Osteocyte (in vitro differentiated cells): ENCODE data around the gene MMADHC. TPM values are rescaled to one million over a fixed set of nuclear protein-coding genes. Genes with fewer than 3 reads are reported as not detected.

ENCODE experiments used
- DNase-seq: peaks from one replicate; pipeline ENCODE4 v3.0.0; 2021; ENCODE audit warnings: mixed read lengths; ENCODE audit not compliant: unreplicated experiment; ENCODE audit errors: extremely low spot score
- H3K27ac Mint-ChIP-seq: one replicate; pipeline ENCODE4 v1.8.0; 2021; ENCODE audit warnings: mild to moderate bottlenecking, mixed read lengths; ENCODE audit not compliant: unreplicated experiment
- H3K27me3 Mint-ChIP-seq: one replicate; pipeline ENCODE4 v1.8.0; 2021; ENCODE audit warnings: mixed read lengths; ENCODE audit not compliant: unreplicated experiment
- H3K36me3 Mint-ChIP-seq: one replicate; pipeline ENCODE4 v1.8.0; 2021; ENCODE audit warnings: mixed read lengths; ENCODE audit not compliant: unreplicated experiment
- H3K4me1 Mint-ChIP-seq: one replicate; pipeline ENCODE4 v1.8.0; 2021; ENCODE audit warnings: mixed read lengths; ENCODE audit not compliant: unreplicated experiment
- H3K4me3 Mint-ChIP-seq: one replicate; pipeline ENCODE4 v1.8.0; 2021; ENCODE audit warnings: mild to moderate bottlenecking, moderate library complexity, mixed read lengths; ENCODE audit not compliant: unreplicated experiment
- H3K9me3 Mint-ChIP-seq: one replicate; pipeline ENCODE4 v1.8.0; 2021; ENCODE audit warnings: mixed read lengths; ENCODE audit not compliant: unreplicated experiment
- total RNA-seq: library from RNA; stranded (reverse); gene quantifications from 2 replicates; pipeline ENCODE4 v1.2.1, GENCODE V29; 2021
- TF ChIP-seq, protein P1 (sequence below): fragments of 200-600 bp; sonication (generic); IDR thresholded peaks from 2 replicates; pipeline ENCODE4 v1.5.0; 2021; ENCODE audit warnings: antibody characterized with exemption, mild to moderate bottlenecking, moderate library complexity

The MMADHC gene
- total RNA-seq, 1 donor from 2014 or later, result 96.6 TPM

DNA sequence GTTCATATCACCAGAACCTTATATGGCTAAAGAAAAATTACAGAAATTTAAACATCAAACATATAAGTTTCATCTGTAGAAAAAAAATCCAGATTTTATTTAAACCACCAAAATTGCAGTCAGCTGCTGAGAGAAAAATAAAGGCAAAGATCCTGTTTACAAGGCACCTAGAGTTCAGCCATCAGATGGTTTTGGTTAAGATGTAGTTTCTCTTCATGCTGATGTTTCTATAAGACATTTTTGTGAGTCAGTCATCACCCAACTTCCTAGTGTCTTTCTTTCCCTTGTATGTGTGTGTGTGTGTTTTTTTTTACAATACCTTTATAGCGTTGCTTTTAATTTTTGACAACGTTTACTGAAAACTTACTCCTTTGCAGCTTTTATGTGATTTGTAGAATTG, 26.1 kb upstream of the MMADHC start:
- no peak for DNase-seq
- TF ChIP-seq, protein P1, sequence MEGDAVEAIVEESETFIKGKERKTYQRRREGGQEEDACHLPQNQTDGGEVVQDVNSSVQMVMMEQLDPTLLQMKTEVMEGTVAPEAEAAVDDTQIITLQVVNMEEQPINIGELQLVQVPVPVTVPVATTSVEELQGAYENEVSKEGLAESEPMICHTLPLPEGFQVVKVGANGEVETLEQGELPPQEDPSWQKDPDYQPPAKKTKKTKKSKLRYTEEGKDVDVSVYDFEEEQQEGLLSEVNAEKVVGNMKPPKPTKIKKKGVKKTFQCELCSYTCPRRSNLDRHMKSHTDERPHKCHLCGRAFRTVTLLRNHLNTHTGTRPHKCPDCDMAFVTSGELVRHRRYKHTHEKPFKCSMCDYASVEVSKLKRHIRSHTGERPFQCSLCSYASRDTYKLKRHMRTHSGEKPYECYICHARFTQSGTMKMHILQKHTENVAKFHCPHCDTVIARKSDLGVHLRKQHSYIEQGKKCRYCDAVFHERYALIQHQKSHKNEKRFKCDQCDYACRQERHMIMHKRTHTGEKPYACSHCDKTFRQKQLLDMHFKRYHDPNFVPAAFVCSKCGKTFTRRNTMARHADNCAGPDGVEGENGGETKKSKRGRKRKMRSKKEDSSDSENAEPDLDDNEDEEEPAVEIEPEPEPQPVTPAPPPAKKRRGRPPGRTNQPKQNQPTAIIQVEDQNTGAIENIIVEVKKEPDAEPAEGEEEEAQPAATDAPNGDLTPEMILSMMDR, result no peak
- Mint-ChIP-seq H3K4me1 (peaks cover 84% of the 10 kb centered on the region), H3K36me3 (no peaks in the 10 kb centered on the region), H3K27ac (peak overlapping the region; percentile 69), H3K4me3 (peak overlapping the region; percentile 51), H3K27me3 (no peaks in the 10 kb centered on the region), H3K9me3 (no peaks in the 10 kb centered on the region)

DNA sequence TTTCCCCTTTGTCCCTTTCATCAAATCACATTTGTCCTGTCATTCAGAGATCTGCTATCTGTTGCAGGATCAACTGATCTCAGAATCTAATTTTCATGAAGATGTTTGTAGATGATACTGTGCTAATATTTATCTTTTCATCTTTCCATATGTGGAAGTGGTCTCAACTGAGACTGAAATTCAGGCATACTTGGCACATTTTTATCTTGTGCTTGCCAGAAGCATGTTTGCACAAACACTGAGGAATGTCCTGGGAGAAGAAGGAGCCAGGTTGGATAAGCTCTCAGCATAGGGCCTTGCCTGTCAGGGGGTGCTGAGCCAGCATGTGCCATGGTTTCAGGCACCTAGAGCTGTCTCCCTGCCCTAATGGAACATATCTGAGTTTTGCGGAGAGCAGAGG, 24.5 kb upstream of the MMADHC start:
- Mint-ChIP-seq H3K27me3 (no peaks in the 10 kb centered on the region), H3K36me3 (peaks cover 3% of the 10 kb centered on the region), H3K9me3 (no peaks in the 10 kb centered on the region), H3K4me3 (peak overlapping the region; percentile 40), H3K4me1 (peaks cover 68% of the 10 kb centered on the region), H3K27ac (peak overlapping the region; percentile 90)
- TF ChIP-seq, protein P1, result no peak
- no peak for DNase-seq

DNA sequence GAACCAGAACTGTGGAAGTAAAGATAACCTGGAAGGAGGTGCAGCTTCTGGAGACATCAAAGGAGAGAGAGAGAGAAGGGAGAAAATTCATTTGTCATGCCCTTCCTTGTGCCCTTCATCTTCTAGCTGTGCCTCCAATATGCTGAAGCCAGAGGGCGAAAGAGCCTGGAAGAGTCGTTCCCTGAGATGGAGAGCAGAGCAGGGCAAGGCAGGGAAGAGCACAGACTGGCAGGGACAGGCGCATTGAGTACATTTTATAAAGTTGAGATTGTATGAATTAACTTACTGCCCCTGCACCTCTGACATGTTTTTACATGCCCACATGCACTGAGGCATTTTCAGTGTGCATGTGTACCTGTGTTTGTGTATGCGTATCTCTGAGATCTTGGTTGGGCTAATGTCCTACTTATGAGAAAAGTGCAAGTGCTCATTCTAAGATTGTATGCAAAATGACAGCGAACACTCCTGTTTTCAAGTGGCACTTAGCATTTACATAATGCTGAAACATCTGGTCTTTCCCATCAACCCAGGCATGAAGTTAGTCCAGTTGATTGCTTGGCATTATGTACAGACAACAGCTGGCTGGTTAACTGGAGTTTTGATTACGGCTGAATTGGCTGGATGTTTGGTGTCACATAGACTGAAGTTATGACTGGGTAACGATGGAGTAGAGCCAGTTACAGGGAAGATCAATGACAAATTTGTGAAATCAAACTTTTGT, 23.7 kb upstream of the MMADHC start:
- H3K4me3 Mint-ChIP-seq, result no peak overlapping the region
- TF ChIP-seq, protein P1, result peak; percentile 45
- no peaks in the 10 kb centered on the region for H3K27me3 Mint-ChIP-seq
- H3K27ac Mint-ChIP-seq, result no peak overlapping the region
- peaks cover 3% of the 10 kb centered on the region for H3K36me3 Mint-ChIP-seq
- peaks cover 62% of the 10 kb centered on the region for H3K4me1 Mint-ChIP-seq
- no peaks in the 10 kb centered on the region for H3K9me3 Mint-ChIP-seq
- DNase-seq, result no peak

DNA sequence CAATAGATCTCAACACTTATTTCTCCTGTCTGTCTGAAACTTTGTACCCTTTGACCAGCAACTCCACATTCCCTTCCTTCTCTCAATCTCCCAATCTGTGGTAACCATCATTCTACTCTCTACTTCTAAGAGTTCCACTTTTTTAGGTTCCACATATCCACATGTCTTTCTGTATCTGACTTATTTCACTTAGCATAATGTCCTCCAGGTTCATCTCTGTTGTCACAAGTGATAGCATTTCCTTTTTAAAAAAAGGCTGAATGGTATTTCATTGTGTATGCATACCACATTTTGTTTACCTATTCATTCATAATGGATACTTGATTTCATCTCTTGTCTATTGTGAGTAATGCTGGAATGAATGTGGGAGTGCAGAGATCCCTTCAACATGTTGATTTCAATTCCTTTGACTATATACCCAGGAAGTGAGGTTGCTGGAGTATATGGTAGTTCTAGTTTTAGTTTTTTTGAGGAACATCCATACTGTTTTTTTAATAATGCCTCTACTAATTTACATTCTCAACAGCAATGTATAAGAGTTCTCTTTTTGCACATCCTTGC, 18.8 kb upstream of the MMADHC start:
- H3K27ac Mint-ChIP-seq, result no peak overlapping the region
- H3K4me1 Mint-ChIP-seq, result peaks cover 19% of the 10 kb centered on the region
- peaks cover 19% of the 10 kb centered on the region for H3K9me3 Mint-ChIP-seq
- H3K4me3 Mint-ChIP-seq, result no peak overlapping the region
- H3K36me3 Mint-ChIP-seq, result peaks cover 12% of the 10 kb centered on the region
- TF ChIP-seq, protein P1, result no peak
- no peaks in the 10 kb centered on the region for H3K27me3 Mint-ChIP-seq
- no peak for DNase-seq

GRCh38 chr2:149603248-149603647, 15.7 kb upstream of the MMADHC start:
- no peaks in the 10 kb centered on the region for H3K27me3 Mint-ChIP-seq
- H3K4me3 Mint-ChIP-seq, result no peak overlapping the region
- no peak overlapping the region for H3K27ac Mint-ChIP-seq
- H3K36me3 Mint-ChIP-seq, result peaks cover 22% of the 10 kb centered on the region
- TF ChIP-seq, protein P1, result no peak
- DNase-seq, result no peak
- H3K9me3 Mint-ChIP-seq, result peaks cover 33% of the 10 kb centered on the region
- peaks cover 13% of the 10 kb centered on the region for H3K4me1 Mint-ChIP-seq
